OCI-LY7 (cell line): ENCODE data around the gene WRAP73.

Experiments used
- EZH2phosphoT487 ChIP-seq: fragments of 200-600 bp; sonication (generic); IDR thresholded peaks from 2 replicates; pipeline ENCODE4 v1.6.1; 2018; ENCODE audit warnings: low read depth, borderline replicate concordance, mild to moderate bottlenecking, mixed run types, antibody characterized with exemption, low read length, moderate library complexity, mixed read lengths
- TF ChIP-seq, protein P1 (sequence below): fragments of 200-600 bp; sonication (generic); conservative IDR thresholded peaks from 2 replicates; pipeline ENCODE4 v1.5.1; 2014; ENCODE audit warnings: mild to moderate bottlenecking, antibody characterized with exemption, low read length, moderate library complexity, mixed read lengths

DNA sequence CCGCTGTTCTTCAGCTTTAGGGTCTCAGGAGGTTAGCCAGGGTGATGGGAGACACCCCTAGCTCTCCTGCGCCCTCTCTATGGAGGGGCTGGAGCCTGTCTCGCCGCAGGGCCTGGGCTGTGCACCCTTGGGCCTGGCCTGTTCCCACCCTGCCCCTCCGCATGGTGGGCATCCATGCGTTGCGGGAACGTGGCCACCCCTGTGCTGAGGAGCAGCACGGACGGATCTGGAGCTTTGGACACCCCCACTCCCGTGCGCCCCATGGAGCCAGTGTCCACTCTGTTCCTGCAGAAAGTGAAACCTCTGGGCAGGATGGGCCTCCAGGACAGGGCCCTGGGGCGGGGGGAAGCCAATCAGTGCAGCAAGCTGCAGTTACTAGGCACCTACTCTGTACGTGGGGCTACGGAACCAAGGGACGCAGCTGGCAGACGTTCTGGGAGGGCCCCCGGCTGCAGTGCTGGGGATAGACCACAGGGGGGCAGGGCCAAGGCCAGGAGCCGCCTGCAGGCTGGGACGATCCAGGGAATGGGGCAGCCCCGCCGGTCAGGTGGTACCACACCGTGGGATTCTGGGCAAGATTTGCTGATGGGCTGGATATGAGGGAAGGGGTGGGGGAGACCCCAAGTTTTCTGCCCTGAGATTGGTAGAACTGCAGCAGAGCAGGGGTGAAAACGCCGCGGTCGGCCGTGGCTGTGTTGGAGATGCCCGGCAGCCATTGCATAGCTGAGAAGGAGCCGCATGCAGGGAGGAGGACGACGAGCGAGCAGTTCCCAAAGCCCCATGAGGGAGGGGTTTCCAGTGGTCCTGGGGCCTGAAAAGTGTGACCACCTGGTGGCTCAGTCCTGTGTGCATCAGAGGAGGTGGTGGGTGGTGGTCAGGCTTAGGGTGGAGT lies 45.7 kb upstream of the WRAP73 start:
- TF ChIP-seq, protein P1, sequence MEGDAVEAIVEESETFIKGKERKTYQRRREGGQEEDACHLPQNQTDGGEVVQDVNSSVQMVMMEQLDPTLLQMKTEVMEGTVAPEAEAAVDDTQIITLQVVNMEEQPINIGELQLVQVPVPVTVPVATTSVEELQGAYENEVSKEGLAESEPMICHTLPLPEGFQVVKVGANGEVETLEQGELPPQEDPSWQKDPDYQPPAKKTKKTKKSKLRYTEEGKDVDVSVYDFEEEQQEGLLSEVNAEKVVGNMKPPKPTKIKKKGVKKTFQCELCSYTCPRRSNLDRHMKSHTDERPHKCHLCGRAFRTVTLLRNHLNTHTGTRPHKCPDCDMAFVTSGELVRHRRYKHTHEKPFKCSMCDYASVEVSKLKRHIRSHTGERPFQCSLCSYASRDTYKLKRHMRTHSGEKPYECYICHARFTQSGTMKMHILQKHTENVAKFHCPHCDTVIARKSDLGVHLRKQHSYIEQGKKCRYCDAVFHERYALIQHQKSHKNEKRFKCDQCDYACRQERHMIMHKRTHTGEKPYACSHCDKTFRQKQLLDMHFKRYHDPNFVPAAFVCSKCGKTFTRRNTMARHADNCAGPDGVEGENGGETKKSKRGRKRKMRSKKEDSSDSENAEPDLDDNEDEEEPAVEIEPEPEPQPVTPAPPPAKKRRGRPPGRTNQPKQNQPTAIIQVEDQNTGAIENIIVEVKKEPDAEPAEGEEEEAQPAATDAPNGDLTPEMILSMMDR = peak; percentile 79
- no peak for TF ChIP-seq EZH2phosphoT487
